ENCODE measurements around the gene CLEC18C.
"Not testable (repeated sequence)": the region's sequence is repeated elsewhere in the genome, so short reads cannot be mapped to it uniquely, and the experiment has no call there.

Gene CLEC18C

GRCh38 chr16:70159355-70160348 is 13.9 kb upstream of the CLEC18C start:
- FAIRE-seq: no peak

GRCh38 chr16:70160388-70160787 is 13.2 kb upstream of the CLEC18C start:
- FAIRE-seq: no peak

DNA sequence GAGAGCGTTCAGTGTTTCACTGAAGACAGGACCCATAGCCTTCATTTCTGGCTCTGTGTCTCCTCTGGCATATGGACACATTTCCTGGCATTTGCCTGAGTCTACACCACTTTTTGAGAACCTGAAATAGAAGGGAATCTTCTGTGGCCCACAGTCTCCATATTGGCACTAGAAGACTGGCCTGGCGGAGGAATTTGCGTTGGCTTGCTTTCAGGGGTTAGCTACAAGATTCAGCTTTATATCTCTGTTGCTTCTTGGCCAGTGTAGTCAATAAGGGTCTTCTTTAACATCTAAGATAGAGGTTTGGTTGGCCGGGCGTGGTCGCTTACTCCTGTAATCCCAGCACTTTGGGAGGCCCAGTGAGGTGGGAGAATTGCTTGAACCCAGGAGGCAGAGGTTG is 12.8 kb upstream of the CLEC18C start:
- no peak for FAIRE-seq

- no peak for FAIRE-seq
Measured at GRCh38 chr16:70161350-70161749, 12.2 kb upstream of the CLEC18C start.

DNA sequence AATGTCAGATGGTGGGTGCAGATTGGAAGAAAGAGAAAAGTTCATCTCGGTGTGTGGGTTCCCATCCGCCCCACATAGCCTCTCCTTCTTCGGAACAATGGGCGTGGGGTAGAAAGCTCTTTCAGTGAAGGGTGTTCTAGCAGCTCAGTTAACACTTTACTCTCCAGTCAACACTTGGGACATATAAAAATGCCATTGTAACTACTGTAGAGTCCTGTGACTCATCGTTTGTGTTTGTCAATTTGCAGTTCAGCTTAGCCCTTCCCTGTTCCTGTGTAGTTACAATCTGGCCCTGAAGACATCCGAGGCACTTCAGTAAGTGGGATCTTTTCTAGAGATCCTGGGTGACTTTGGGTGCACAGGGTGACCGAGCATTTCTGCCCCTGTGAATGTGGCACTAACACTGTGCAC is 11.5 kb upstream of the CLEC18C start:
- no peak for FAIRE-seq

- no peak for FAIRE-seq
Measured at GRCh38 chr16:70163596-70163995, 10.0 kb upstream of the CLEC18C start.

GRCh38 chr16:70166688-70167087 is 6.9 kb upstream of the CLEC18C start:
- peak; percentile 76 for FAIRE-seq

GRCh38 chr16:70173916-70174315 is 329 bp downstream of the CLEC18C start:
- not testable (repeated sequence) for FAIRE-seq

- FAIRE-seq: not testable (repeated sequence)
Measured at GRCh38 chr16:70174387-70174932, 873 bp downstream of the CLEC18C start.

- FAIRE-seq: not testable (repeated sequence)
Measured at GRCh38 chr16:70187858-70188607, 14.4 kb downstream of the CLEC18C start.

- not testable (repeated sequence) for FAIRE-seq
Measured at GRCh38 chr16:70188608-70188915, 15.0 kb downstream of the CLEC18C start.

DNA sequence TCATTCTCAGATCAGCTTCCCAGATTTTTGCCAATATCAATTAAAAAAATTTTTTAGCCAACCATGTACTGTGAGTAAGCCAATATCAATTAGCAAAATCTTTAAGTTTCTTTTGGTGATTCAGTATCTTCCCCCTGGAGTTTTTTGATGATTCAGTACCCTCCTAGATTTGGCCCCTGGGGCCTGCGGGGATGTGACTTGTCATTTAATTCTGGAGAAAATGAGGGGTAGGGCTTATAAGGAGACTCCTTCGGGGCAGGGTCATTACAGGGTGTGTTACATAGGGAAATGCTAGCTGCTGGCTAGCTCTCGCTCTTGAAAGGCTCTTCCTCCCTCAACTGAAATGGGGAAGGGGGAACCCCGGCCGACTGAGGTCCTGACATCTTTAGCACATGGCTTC is 17.0 kb downstream of the CLEC18C start:
- not testable (repeated sequence) for FAIRE-seq

- FAIRE-seq: not testable (repeated sequence)
Measured at GRCh38 chr16:70196683-70197300, 23.2 kb downstream of the CLEC18C start.

- not testable (repeated sequence) for FAIRE-seq
Measured at GRCh38 chr16:70197611-70198010, 24.0 kb downstream of the CLEC18C start.

DNA sequence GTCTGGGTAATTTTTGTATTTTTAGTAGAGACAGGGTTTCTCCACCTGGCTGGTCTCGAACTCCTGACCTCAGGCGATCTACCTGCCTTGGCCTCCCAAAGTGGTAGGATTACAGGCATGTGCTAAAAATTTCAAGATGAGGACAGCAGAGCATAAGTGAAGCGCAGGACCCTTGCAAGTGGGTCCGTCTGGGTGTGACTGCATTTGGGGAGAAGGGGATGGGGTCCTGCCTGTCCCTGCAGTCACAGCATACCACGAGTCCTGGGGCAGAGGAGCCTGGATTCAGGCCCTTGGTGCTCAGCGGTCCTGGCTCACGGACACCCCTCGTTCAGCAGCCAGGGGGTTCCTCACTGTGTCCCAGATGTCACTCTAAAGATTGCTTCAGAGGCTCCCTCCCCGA is 24.6 kb downstream of the CLEC18C start:
- not testable (repeated sequence) for FAIRE-seq

GRCh38 chr16:70198666-70199065 is 25.1 kb downstream of the CLEC18C start:
- FAIRE-seq: not testable (repeated sequence)

DNA sequence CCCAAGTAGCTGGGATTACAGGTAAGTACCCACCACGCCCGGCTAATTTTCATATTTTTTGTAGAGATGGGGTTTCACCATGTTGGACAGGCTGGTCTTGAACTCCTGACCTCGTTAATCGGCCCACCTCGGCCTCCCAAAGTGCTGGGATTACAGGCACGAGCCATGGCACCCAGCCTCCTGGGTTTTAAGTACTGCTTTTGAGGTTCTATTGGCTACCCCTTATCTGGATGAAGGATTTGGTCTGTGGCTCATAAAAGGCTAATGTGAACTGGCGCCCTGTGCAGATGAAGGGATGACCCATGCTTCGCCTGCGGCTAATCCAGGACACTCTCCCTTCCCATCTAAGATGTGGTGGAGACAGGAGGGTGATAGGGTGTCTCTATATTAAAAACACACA is 25.6 kb downstream of the CLEC18C start:
- FAIRE-seq: not testable (repeated sequence)

GRCh38 chr16:70200063-70200462 is 26.5 kb downstream of the CLEC18C start:
- FAIRE-seq: not testable (repeated sequence)

GRCh38 chr16:70203508-70203907 is 29.9 kb downstream of the CLEC18C start:
- not testable (repeated sequence) for FAIRE-seq

GRCh38 chr16:70204010-70204409 is 30.4 kb downstream of the CLEC18C start:
- FAIRE-seq: not testable (repeated sequence)

DNA sequence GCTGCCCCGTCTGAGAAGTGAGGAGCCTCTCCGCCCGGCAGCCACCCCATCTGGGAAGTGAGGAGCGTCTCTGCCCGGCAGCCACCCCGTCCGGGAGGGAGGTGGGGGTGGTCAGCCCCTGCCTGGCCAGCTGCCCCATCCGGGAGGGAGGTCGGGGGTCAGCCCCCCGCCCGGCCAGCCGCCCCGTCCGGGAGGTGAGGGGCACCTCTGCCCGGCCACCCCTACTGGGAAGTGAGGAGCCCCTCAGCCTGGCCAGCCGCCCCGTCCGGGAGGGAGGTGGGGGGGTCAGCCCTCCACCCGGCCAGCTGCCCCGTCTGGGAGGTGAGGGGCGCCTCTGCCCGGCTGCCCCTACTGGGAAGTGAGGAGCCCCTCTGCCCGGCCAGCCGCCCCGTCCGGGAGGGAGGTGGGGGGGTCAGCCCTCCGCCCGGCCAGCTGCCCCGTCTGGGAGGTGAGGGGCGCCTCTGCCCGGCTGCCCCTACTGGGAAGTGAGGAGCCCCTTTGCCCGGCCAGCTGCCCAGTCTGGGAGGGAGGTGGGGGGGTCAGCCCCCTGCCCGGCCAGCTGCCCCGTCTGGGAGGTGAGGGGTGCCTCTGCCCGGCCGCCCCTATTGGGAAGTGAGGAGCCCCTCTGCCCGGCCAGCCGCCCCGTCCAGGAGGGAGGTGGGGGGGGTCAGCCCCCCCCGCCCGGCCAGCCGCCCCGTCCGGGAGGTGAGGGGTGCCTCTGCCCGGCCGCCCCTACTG is 31.2 kb downstream of the CLEC18C start:
- not testable (repeated sequence) for FAIRE-seq

- not testable (repeated sequence) for FAIRE-seq
Measured at GRCh38 chr16:70206382-70206781, 32.8 kb downstream of the CLEC18C start.

Data from endometrium (tissue), 2 donors.